HL-60 (cell line): Measurements from ENCODE around the gene GALNT13.

Experiments used
- POLR2AphosphoS5 ChIP-seq: IDR thresholded peaks from 2 replicates; pipeline ENCODE4 v1.6.1; 2012; ENCODE audit warnings: low read depth
- TF ChIP-seq, protein P1 (sequence below): IDR thresholded peaks from one replicate; pipeline ENCODE4 v1.5.1; 2011; ENCODE audit warnings: low read length, control low read depth, inconsistent platforms; ENCODE audit not compliant: insufficient read depth

DNA sequence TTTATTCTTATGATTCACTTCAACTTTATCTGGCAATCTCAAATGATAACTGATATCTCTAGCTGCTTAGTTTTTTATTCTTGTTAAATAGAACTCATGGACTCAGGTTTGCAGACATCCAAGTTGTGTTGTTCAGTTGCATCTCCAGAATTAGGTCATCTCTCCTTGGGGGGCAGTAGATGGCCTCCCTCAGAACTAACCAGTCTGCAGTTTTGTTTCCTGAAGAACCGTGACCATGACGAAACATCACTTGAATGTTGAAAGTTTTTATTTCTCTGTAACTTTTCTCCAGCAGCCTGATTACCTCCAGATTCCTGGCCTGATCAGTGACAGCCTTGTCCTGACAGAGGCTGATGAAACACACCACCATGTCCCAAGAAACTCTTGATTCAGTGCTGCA is 321.5 kb downstream of the GALNT13 start:
- TF ChIP-seq, protein P1, sequence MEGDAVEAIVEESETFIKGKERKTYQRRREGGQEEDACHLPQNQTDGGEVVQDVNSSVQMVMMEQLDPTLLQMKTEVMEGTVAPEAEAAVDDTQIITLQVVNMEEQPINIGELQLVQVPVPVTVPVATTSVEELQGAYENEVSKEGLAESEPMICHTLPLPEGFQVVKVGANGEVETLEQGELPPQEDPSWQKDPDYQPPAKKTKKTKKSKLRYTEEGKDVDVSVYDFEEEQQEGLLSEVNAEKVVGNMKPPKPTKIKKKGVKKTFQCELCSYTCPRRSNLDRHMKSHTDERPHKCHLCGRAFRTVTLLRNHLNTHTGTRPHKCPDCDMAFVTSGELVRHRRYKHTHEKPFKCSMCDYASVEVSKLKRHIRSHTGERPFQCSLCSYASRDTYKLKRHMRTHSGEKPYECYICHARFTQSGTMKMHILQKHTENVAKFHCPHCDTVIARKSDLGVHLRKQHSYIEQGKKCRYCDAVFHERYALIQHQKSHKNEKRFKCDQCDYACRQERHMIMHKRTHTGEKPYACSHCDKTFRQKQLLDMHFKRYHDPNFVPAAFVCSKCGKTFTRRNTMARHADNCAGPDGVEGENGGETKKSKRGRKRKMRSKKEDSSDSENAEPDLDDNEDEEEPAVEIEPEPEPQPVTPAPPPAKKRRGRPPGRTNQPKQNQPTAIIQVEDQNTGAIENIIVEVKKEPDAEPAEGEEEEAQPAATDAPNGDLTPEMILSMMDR, result no peak
- no peak for TF ChIP-seq POLR2AphosphoS5
